Keratinocyte (primary cell): ENCODE results near the gene IGSF9. TPM values are rescaled to one million over a fixed set of nuclear protein-coding genes. Genes with fewer than 3 reads are reported as not detected.

Source experiments
- DNase-seq: peaks from one replicate; pipeline ENCODE4 v3.0.0-alpha.2; 2011; ENCODE audit warnings: low read depth, missing footprints, low spot score
- FAIRE-seq: peaks from 2 replicates; lab custom pipeline; 2011; peaks lifted over from hg19 to GRCh38; lab: Jason Lieb, UNC
- H2AFZ ChIP-seq: 2 replicates; pipeline ENCODE4 v1.6.0; 2012; ENCODE audit warnings: low read length, control low read depth, inconsistent platforms; ENCODE audit not compliant: control insufficient read depth
- H3K27ac ChIP-seq: 2 replicates; pipeline ENCODE4 v1.5.1; 2011; ENCODE audit warnings: low read length; ENCODE audit not compliant: control insufficient read depth, insufficient read depth
- H3K27me3 ChIP-seq: 3 replicates; pipeline ENCODE4 v1.6.0; 2011; ENCODE audit warnings: low read length; ENCODE audit not compliant: control insufficient read depth, insufficient read depth; ENCODE audit errors: extremely low read depth
- H3K36me3 ChIP-seq, 2 experiments: 2 replicates in 1 of 2; 3 replicates in 1 of 2; pipeline ENCODE4 v1.5.1; 2011; ENCODE audit warnings: low read length in 2 of 2, mild to moderate bottlenecking in 1 of 2; ENCODE audit not compliant: control insufficient read depth in 2 of 2, insufficient read depth in 2 of 2; ENCODE audit errors: extremely low read depth in 1 of 2
- H3K4me1 ChIP-seq: 3 replicates; pipeline ENCODE4 v1.5.1; 2011; ENCODE audit warnings: low read length; ENCODE audit not compliant: control insufficient read depth, insufficient read depth; ENCODE audit errors: extremely low read depth
- H3K4me2 ChIP-seq: 3 replicates; pipeline ENCODE4 v1.6.0; 2011; ENCODE audit warnings: low read depth, low read length; ENCODE audit not compliant: control insufficient read depth, insufficient read depth; ENCODE audit errors: extremely low read depth
- H3K4me3 ChIP-seq, 3 experiments: fragments of 200-600 bp in 1 of 3; sonication (generic) in 1 of 3; 2 replicates in 2 of 3; 3 replicates in 1 of 3; pipeline ENCODE4 v1.5.1; 2011 to 2016; ENCODE audit warnings: low read length in 3 of 3, mild to moderate bottlenecking in 3 of 3, control low read depth in 2 of 3, inconsistent platforms in 1 of 3, low read depth in 1 of 3, mixed read lengths in 1 of 3, mixed run types in 1 of 3, moderate library complexity in 1 of 3; ENCODE audit not compliant: control insufficient read depth in 2 of 3, insufficient read depth in 2 of 3; ENCODE audit errors: extremely low read depth in 1 of 3
- H3K79me2 ChIP-seq: 2 replicates; pipeline ENCODE4 v1.6.0; 2012; ENCODE audit warnings: low read length; ENCODE audit not compliant: control insufficient read depth, insufficient read depth
- H3K9ac ChIP-seq: 3 replicates; pipeline ENCODE4 v1.6.0; 2011; ENCODE audit warnings: low read length; ENCODE audit not compliant: control insufficient read depth, insufficient read depth; ENCODE audit errors: extremely low read depth
- H3K9me1 ChIP-seq: 3 replicates; pipeline ENCODE4 v1.6.0; 2011; ENCODE audit warnings: low read length; ENCODE audit not compliant: control insufficient read depth, insufficient read depth; ENCODE audit errors: extremely low read depth
- H3K9me3 ChIP-seq: 2 replicates; pipeline ENCODE4 v1.5.1; 2012; ENCODE audit warnings: low read depth, low read length; ENCODE audit not compliant: control insufficient read depth
- H4K20me1 ChIP-seq: 3 replicates; pipeline ENCODE4 v1.6.0; 2011; ENCODE audit warnings: low read length; ENCODE audit not compliant: control insufficient read depth, insufficient read depth; ENCODE audit errors: extremely low read depth
- CTCF ChIP-seq, 3 experiments: IDR thresholded peaks in 1 of 3; conservative IDR thresholded peaks in 1 of 3; optimal IDR thresholded peaks in 1 of 3; 2 replicates in 2 of 3; 3 replicates in 1 of 3; pipeline versions ENCODE3 to v1.5.1; 2011; ENCODE audit warnings: low read length in 3 of 3, mild to moderate bottlenecking in 3 of 3, moderate library complexity in 2 of 3, control low read depth in 1 of 3, inconsistent platforms in 1 of 3; ENCODE audit not compliant: insufficient read depth in 2 of 3; ENCODE audit errors: extremely low read depth in 1 of 3
- EZH2 ChIP-seq: IDR thresholded peaks from one replicate; pipeline ENCODE4 v1.6.1; 2012; ENCODE audit warnings: inconsistent platforms, mild to moderate bottlenecking, low read length, moderate library complexity
- dilution Hi-C: fragments of 300-500 bp; cut with MboI; formaldehyde crosslinking; loops from one replicate; pipeline ENCODE4 v1.7.0; 2020; ENCODE audit warnings: low sequenced_read_pairs; ENCODE audit not compliant: extremely low pct_ligation_motif_present
- polyA plus RNA-seq, 5 experiments: library from polyadenylated mRNA; depleted of rRNA in 3 of 5; stranded (reverse) in 3 of 5; stranded (forward) in 1 of 5; unstranded in 1 of 5; fragments of >200 nt; gene quantifications; 1 replicate in 1 of 5; 2 replicates in 3 of 5; 3 replicates in 1 of 5; pipeline versions ENCODE4 v1.2.1 to v1.2.3, GENCODE V29; 2011 to 2012; ENCODE audit warnings: missing spikeins in 2 of 5, low read depth in 1 of 5, low replicate concordance in 1 of 5

Gene IGSF9
- polyA plus RNA-seq, 1 donor (not counting 4 experiments of a cell fraction or from before 2014, with no cell fraction given) = 4.2 TPM

GRCh38 chr1:159892944-159893343 is 52.5 kb downstream of the IGSF9 start:
- TF ChIP-seq EZH2 (no peak), CTCF (optimal IDR thresholded peaks at IDR 0.05 in 1 of 3, IDR thresholded peaks at IDR 0.05 in 1 of 3, conservative IDR thresholded peaks at IDR 0.05 in 1 of 3; ENCODE audit: extremely low read depth in 1 of 3, insufficient read depth in 2 of 3, low read length in 3 of 3) (peak; percentile 47 to 69 (median 55))
- Histone ChIP-seq H3K9me3 (no peaks in the 10 kb centered on the region), H3K4me3 (no peak overlapping the region), H2AFZ (no peak overlapping the region), H3K4me1 (peaks cover 19% of the 10 kb centered on the region), H3K36me3 (no peaks in the 10 kb centered on the region), H3K27me3 (no peaks in the 10 kb centered on the region), H3K9ac (no peak overlapping the region), H3K4me2 (no peak overlapping the region), H4K20me1 (no peaks in the 10 kb centered on the region), H3K9me1 (no peaks in the 10 kb centered on the region), H3K79me2 (no peaks in the 10 kb centered on the region), H3K27ac (no peak overlapping the region)
- DNase-seq = no peak
- peak; percentile 81 for FAIRE-seq
- dilution Hi-C loops = no loop called here

GRCh38 chr1:159891275-159892157 is 53.9 kb downstream of the IGSF9 start:
- Histone ChIP-seq H3K9me1 (no peaks in the 10 kb centered on the region), H3K9ac (no peak overlapping the region), H3K4me2 (no peak overlapping the region), H3K4me1 (peaks cover 19% of the 10 kb centered on the region), H3K36me3 (no peaks in the 10 kb centered on the region), H3K27me3 (no peaks in the 10 kb centered on the region), H3K4me3 (no peak overlapping the region), H3K79me2 (no peaks in the 10 kb centered on the region), H4K20me1 (no peaks in the 10 kb centered on the region), H3K27ac (no peak overlapping the region), H3K9me3 (no peaks in the 10 kb centered on the region), H2AFZ (no peak overlapping the region)
- no peak for DNase-seq
- dilution Hi-C loops = no loop called here
- FAIRE-seq = peak; percentile 82
- TF ChIP-seq EZH2 (no peak), CTCF (optimal IDR thresholded peaks at IDR 0.05 in 1 of 3, IDR thresholded peaks at IDR 0.05 in 1 of 3, conservative IDR thresholded peaks at IDR 0.05 in 1 of 3; ENCODE audit: extremely low read depth in 1 of 3, insufficient read depth in 2 of 3, low read length in 3 of 3) (peak; percentile 99 to 100 (median 100))
